Activated naive CD8-positive, alpha-beta T cell treated with anti-CD3 and anti-CD28 coated beads, Interleukin-2, amount 10 ng/mL, durations not matched to agents 7 days and 5 days (primary cell): ENCODE data around the gene UNC13D. TPM values are rescaled to one million over a fixed set of nuclear protein-coding genes. Genes with fewer than 3 reads are reported as not detected.

Experiments used
- ATAC-seq: fragments of 150-1000 bp; cut with Tn5 transposase; one replicate; pipeline ENCODE4 v1.10.0; 2021; ENCODE audit warnings: low read depth, moderate library complexity
- POLR2A ChIA-PET: fragments of 350-600 bp; sonication (Branson Sonifier 250); formaldehyde crosslinking; loops from one replicate; lab custom pipeline; 2021; ENCODE audit warnings: antibody characterized with exemption; lab: Charles Lee
- DNase-seq: peaks from one replicate; pipeline ENCODE4 v3.0.0; 2021
- H3K27ac Mint-ChIP-seq: one replicate; pipeline ENCODE4 v1.8.0; 2022; ENCODE audit warnings: mild to moderate bottlenecking, mixed read lengths
- H3K27me3 Mint-ChIP-seq: one replicate; pipeline ENCODE4 v1.8.0; 2022; ENCODE audit warnings: mild to moderate bottlenecking, moderate library complexity, mixed read lengths
- H3K36me3 Mint-ChIP-seq: one replicate; pipeline ENCODE4 v1.8.0; 2021; ENCODE audit warnings: mild to moderate bottlenecking, mixed read lengths
- H3K4me1 Mint-ChIP-seq: one replicate; pipeline ENCODE4 v1.8.0; 2021; ENCODE audit warnings: mixed read lengths
- H3K4me3 Mint-ChIP-seq: one replicate; pipeline ENCODE4 v1.8.0; 2022; ENCODE audit warnings: mild to moderate bottlenecking, moderate library complexity, mixed read lengths
- H3K9me3 Mint-ChIP-seq: one replicate; pipeline ENCODE4 v1.8.0; 2021; ENCODE audit warnings: mixed read lengths
- total RNA-seq, 2 experiments: library from RNA; stranded (reverse); gene quantifications; one replicate each; pipeline ENCODE4 v1.2.3, GENCODE V29; 2021

The UNC13D gene
- total RNA-seq, 2 experiments from 2014 or later = 221 to 222 TPM

GRCh38 chr17:75806822-75807500, 37.2 kb downstream of the UNC13D start:
- POLR2A ChIA-PET = interaction anchor here (1.0 to 1.3 kb wide), 2 partner anchors 16 to 27 kb away, joined by 3 to 5 read pairs; no protein-coding TSS in a partner anchor
- Mint-ChIP-seq H3K4me1 (peaks cover 6% of the 10 kb centered on the region), H3K27ac (no peak overlapping the region), H3K4me3 (no peak overlapping the region), H3K27me3 (no peaks in the 10 kb centered on the region), H3K9me3 (no peaks in the 10 kb centered on the region), H3K36me3 (peaks cover 3% of the 10 kb centered on the region)
- ATAC-seq = no peak
- no peak for DNase-seq

- H3K27ac Mint-ChIP-seq = no peak overlapping the region
- POLR2A ChIA-PET = interaction anchor here (0.7 to 1.6 kb wide), 5 partner anchors 19 to 28 kb away, joined by 3 to 11 read pairs (median 3); a partner anchor contains a TSS
- no peak for DNase-seq
- no peaks in the 10 kb centered on the region for H3K9me3 Mint-ChIP-seq
- H3K4me1 Mint-ChIP-seq = peaks cover 6% of the 10 kb centered on the region
- no peak overlapping the region for H3K4me3 Mint-ChIP-seq
- H3K27me3 Mint-ChIP-seq = no peaks in the 10 kb centered on the region
- peak; percentile 39 for ATAC-seq
- peaks cover 9% of the 10 kb centered on the region for H3K36me3 Mint-ChIP-seq
These were observed 40.3 kb downstream of the UNC13D start for GRCh38 chr17:75803883-75804282.

GRCh38 chr17:75799402-75799801, 44.8 kb downstream of the UNC13D start:
- peaks cover 16% of the 10 kb centered on the region for H3K36me3 Mint-ChIP-seq
- POLR2A ChIA-PET = interaction anchor here (0.6 to 1.0 kb wide), 2 partner anchors 11 to 14 kb away, joined by 3 read pairs; no protein-coding TSS in a partner anchor

GRCh38 chr17:75795820-75796607, 48.2 kb downstream of the UNC13D start:
- POLR2A ChIA-PET = interaction anchor here (0.6 to 2.1 kb wide), 5 partner anchors 10 to 41 kb away, joined by 4 to 8 read pairs (median 6); no protein-coding TSS in a partner anchor
- H3K27ac Mint-ChIP-seq = no peak overlapping the region
- peak; percentile 0 for DNase-seq
- H3K9me3 Mint-ChIP-seq = no peaks in the 10 kb centered on the region
- H3K36me3 Mint-ChIP-seq = peaks cover 16% of the 10 kb centered on the region
- peaks cover 16% of the 10 kb centered on the region for H3K4me1 Mint-ChIP-seq
- no peak overlapping the region for H3K4me3 Mint-ChIP-seq
- no peaks in the 10 kb centered on the region for H3K27me3 Mint-ChIP-seq
- no peak for ATAC-seq

More at GRCh38 chr17:75799402-75799801, 44.8 kb downstream of the UNC13D start:
- Mint-ChIP-seq H3K4me3 (no peak overlapping the region), H3K4me1 (peaks cover 11% of the 10 kb centered on the region), H3K27me3 (no peaks in the 10 kb centered on the region), H3K27ac (no peak overlapping the region), H3K9me3 (no peaks in the 10 kb centered on the region)
- ATAC-seq = no peak
- DNase-seq = peak; percentile 5

GRCh38 chr17:75793460-75793859, 50.7 kb downstream of the UNC13D start:
- Mint-ChIP-seq H3K9me3 (no peaks in the 10 kb centered on the region), H3K27me3 (no peaks in the 10 kb centered on the region), H3K4me3 (no peak overlapping the region), H3K27ac (peak overlapping the region; percentile 14), H3K4me1 (peaks cover 18% of the 10 kb centered on the region), H3K36me3 (peaks cover 10% of the 10 kb centered on the region)
- POLR2A ChIA-PET = no interaction called here
- ATAC-seq (no peak), DNase-seq (no peak)

GRCh38 chr17:75791254-75791653, 53.0 kb downstream of the UNC13D start:
- Mint-ChIP-seq H3K4me3 (no peak overlapping the region), H3K27me3 (no peaks in the 10 kb centered on the region), H3K36me3 (peaks cover 8% of the 10 kb centered on the region), H3K4me1 (peaks cover 23% of the 10 kb centered on the region), H3K27ac (no peak overlapping the region), H3K9me3 (no peaks in the 10 kb centered on the region)
- POLR2A ChIA-PET = interaction anchor here (1.6 kb wide), 2 partner anchors 11 to 15 kb away, joined by 4 to 5 read pairs; a partner anchor contains a TSS
- DNase-seq (no peak), ATAC-seq (no peak)

GRCh38 chr17:75785016-75785890, 59.0 kb downstream of the UNC13D start:
- H3K36me3 Mint-ChIP-seq = peaks cover 4% of the 10 kb centered on the region
- H3K4me1 Mint-ChIP-seq = peaks cover 31% of the 10 kb centered on the region
- H3K27me3 Mint-ChIP-seq = no peaks in the 10 kb centered on the region
- peak; percentile 57 for ATAC-seq
- POLR2A ChIA-PET = interaction anchor here (0.6 to 5.9 kb wide), 16 partner anchors 10 to 494 kb away, joined by 3 to 65 read pairs (median 6); partner anchors contain the start of genes GALK1, RECQL5, SAP30BP and TRIM47
- DNase-seq = peak; percentile 93
- peak overlapping the region; percentile 99 for H3K27ac Mint-ChIP-seq
- no peaks in the 10 kb centered on the region for H3K9me3 Mint-ChIP-seq
- H3K4me3 Mint-ChIP-seq = peak overlapping the region; percentile 94

- peaks cover 36% of the 10 kb centered on the region for H3K4me1 Mint-ChIP-seq
- POLR2A ChIA-PET = interaction anchor here (0.6 to 5.9 kb wide), 13 partner anchors 9 to 493 kb away, joined by 3 to 65 read pairs (median 4); partner anchors contain the start of genes GALK1, RECQL5, SAP30BP and UNC13D
These were observed 59.7 kb downstream of the UNC13D start, which contains the start of gene UNK for GRCh38 chr17:75784473-75785015. Gene UNK (plus strand): TSS chr17:75784806. CDS start chr17:75784881, 75 bp downstream.

GRCh38 chr17:75783803-75784472, 60.3 kb downstream of the UNC13D start:
- H3K27me3 Mint-ChIP-seq = no peaks in the 10 kb centered on the region
- peak overlapping the region; percentile 99 for H3K27ac Mint-ChIP-seq
- H3K4me3 Mint-ChIP-seq = peak overlapping the region; percentile 94
- no peak for DNase-seq
- peak; percentile 0 for ATAC-seq
- H3K4me1 Mint-ChIP-seq = peaks cover 36% of the 10 kb centered on the region
- H3K36me3 Mint-ChIP-seq = peaks cover 8% of the 10 kb centered on the region
- POLR2A ChIA-PET = interaction anchor here (0.6 to 5.9 kb wide), 24 partner anchors 9 to 492 kb away, joined by 3 to 65 read pairs (median 4); partner anchors contain the start of genes GALK1, GRB2, RECQL5 and SAP30BP
- H3K9me3 Mint-ChIP-seq = no peaks in the 10 kb centered on the region

More at GRCh38 chr17:75784473-75785015, 59.7 kb downstream of the UNC13D start, which contains the start of gene UNK:
- Mint-ChIP-seq H3K9me3 (no peaks in the 10 kb centered on the region), H3K4me3 (peak within 1 kb of the TSS; percentile 94), H3K27me3 (no peaks in the 10 kb centered on the region), H3K27ac (peak within 1 kb of the TSS; percentile 99), H3K36me3 (peaks cover 6% of the 10 kb centered on the region)
- ATAC-seq (peak; percentile 65), DNase-seq (peak; percentile 95)

GRCh38 chr17:75783069-75783783, 61.0 kb downstream of the UNC13D start:
- Mint-ChIP-seq H3K4me3 (peak overlapping the region; percentile 94), H3K27me3 (no peaks in the 10 kb centered on the region), H3K9me3 (no peaks in the 10 kb centered on the region), H3K27ac (peak overlapping the region; percentile 99), H3K4me1 (peaks cover 40% of the 10 kb centered on the region), H3K36me3 (peaks cover 15% of the 10 kb centered on the region)
- ATAC-seq = peak; percentile 20
- DNase-seq = no peak
- POLR2A ChIA-PET = interaction anchor here (0.6 to 5.9 kb wide), 26 partner anchors 8 to 1032 kb away, joined by 3 to 65 read pairs (median 5); partner anchors contain the start of genes GALK1, GRB2, TRIM65 and UNC13D
